GM10266 (cell line): ENCODE results near the gene USP32.

ENCODE experiments used
- DNase-seq: peaks from one replicate; pipeline ENCODE4 v3.0.0; 2012; ENCODE audit errors: extremely low spot score
- CTCF ChIP-seq: IDR thresholded peaks from 2 replicates; pipeline ENCODE4 v1.5.1; 2012; ENCODE audit warnings: mild to moderate bottlenecking, low read depth; ENCODE audit not compliant: control insufficient read depth, insufficient read depth; ENCODE audit errors: missing control alignments

Gene USP32

DNA sequence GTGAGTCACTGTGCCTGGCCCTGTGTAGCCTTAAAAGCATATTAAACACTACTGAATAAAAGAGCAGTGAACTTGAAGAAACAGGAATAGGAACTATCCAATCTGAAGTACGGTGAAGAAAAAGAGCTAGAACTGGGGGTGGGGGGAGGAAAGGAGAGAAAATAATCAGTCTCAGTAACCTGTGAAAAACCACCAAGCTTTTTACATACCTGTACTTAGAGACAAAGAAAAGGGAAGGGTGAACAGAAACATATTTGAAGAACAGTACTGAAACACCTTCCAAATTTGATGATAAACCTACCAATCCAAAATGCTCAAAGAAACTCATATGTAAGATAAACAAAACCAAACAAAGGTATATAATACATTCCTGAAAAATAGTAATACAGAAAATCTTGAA lies 77.5 kb downstream of the USP32 start:
- no peak for DNase-seq
- no peak for TF ChIP-seq CTCF

GRCh38 chr17:60311936-60312335 lies 80.0 kb downstream of the USP32 start:
- DNase-seq = no peak
- TF ChIP-seq CTCF = no peak

- DNase-seq = no peak
- TF ChIP-seq CTCF = no peak
Measured at GRCh38 chr17:60311186-60311585, 80.7 kb downstream of the USP32 start.

DNA sequence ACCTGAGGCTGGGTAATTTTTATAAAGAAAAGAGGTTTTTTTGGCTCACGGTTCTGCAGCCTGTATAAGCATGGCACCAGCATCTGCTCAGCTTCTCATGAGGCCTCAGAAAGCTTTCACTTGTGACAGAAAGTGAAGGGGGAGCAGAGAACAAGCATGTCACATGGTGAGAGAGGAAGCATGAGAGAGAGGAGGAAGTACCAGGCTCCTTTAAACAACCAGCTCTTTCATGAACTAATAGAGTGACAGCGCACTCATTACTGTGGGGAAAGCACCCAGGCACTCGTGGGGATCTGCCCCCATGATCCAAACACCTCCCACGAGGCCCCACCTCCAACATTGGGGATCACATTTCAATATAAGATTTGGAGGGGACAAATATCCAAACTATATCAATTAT lies 86.8 kb downstream of the USP32 start:
- peak; percentile 17 for DNase-seq
- no peak for TF ChIP-seq CTCF

DNA sequence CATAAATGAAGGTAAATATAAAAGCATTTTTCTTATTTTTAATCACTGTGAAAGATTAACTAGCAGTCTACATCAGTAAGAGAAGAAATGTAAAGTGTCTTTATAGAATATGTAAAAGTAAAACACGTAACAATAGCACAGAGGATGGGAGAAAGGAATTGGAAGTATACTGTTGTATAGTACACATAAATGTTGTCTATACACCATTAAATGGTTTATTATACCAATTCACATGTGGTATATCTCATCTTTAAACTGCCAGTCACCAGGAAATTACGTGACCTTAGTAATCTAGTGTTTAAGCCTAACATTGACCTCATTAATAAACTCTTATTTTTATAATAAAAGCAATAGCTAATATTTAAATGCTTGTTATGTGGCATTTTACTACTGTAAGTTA lies 87.4 kb downstream of the USP32 start:
- no peak for DNase-seq
- TF ChIP-seq CTCF = no peak

- DNase-seq = no peak
- TF ChIP-seq CTCF = no peak
Measured at GRCh38 chr17:60303406-60304099, 88.4 kb downstream of the USP32 start.

DNA sequence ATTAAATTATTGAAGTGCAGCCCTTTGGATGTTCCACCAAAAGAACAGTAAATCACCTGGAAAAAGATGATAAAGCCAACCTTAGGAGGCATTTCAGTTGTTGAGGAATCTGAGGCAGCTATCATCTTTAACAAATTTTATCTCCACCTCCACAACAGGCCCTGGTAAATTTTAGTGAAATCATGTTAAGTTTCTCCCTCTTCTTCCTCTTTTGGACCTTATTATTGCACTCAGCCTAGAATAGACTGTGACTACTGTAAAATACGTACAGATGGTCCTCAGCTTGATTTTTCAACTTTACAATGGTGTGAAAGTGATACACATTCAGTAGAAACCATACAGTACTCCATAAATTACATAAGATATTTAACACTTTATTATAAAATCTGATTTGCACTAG lies 90.3 kb downstream of the USP32 start:
- no peak for TF ChIP-seq CTCF
- DNase-seq = no peak
